Parathyroid adenoma (tissue), 2 donors: ENCODE data around the gene HECW1.

ENCODE experiments used
- H2AFZ ChIP-seq: fragments of 300-600 bp; sonication (generic); one replicate; pipeline ENCODE4 v1.7.0; 2017; ENCODE audit warnings: antibody characterized with exemption, mild to moderate bottlenecking
- H3K27ac ChIP-seq: fragments of 300-600 bp; sonication (generic); one replicate; pipeline ENCODE4 v1.7.0; 2017
- H3K27me3 ChIP-seq: fragments of 300-600 bp; sonication (generic); one replicate; pipeline ENCODE4 v1.7.0; 2017; ENCODE audit warnings: low read length; ENCODE audit not compliant: control insufficient read depth, insufficient read depth
- H3K36me3 ChIP-seq: fragments of 300-600 bp; sonication (generic); one replicate; pipeline ENCODE4 v1.7.0; 2017; ENCODE audit warnings: low read length; ENCODE audit not compliant: control insufficient read depth, insufficient read depth
- H3K4me1 ChIP-seq: fragments of 300-600 bp; sonication (generic); one replicate; pipeline ENCODE4 v1.7.0; 2017; ENCODE audit warnings: control low read depth
- H3K4me2 ChIP-seq: fragments of 300-600 bp; sonication (generic); one replicate; pipeline ENCODE4 v1.7.0; 2017; ENCODE audit warnings: low read length
- H3K4me3 ChIP-seq: fragments of 300-600 bp; sonication (generic); one replicate; pipeline ENCODE4 v1.7.0; 2017; ENCODE audit warnings: low read depth, low read length
- H3K79me2 ChIP-seq: fragments of 300-600 bp; sonication (generic); one replicate; pipeline ENCODE4 v1.7.0; 2017; ENCODE audit warnings: control low read depth
- H3K9ac ChIP-seq: fragments of 300-600 bp; sonication (generic); one replicate; pipeline ENCODE4 v1.7.0; 2017; ENCODE audit warnings: mild to moderate bottlenecking
- H3K9me3 ChIP-seq: fragments of 300-600 bp; sonication (generic); one replicate; pipeline ENCODE4 v1.7.0; 2017; ENCODE audit warnings: low read length; ENCODE audit not compliant: control insufficient read depth
- TF ChIP-seq, protein P1 (sequence below): fragments of 300-600 bp; sonication (generic); IDR thresholded peaks from one replicate; pipeline ENCODE4 v1.7.0; 2017; ENCODE audit warnings: antibody characterized with exemption, mild to moderate bottlenecking
- donor health status: primary hyperparathyroidism.

Gene HECW1

DNA sequence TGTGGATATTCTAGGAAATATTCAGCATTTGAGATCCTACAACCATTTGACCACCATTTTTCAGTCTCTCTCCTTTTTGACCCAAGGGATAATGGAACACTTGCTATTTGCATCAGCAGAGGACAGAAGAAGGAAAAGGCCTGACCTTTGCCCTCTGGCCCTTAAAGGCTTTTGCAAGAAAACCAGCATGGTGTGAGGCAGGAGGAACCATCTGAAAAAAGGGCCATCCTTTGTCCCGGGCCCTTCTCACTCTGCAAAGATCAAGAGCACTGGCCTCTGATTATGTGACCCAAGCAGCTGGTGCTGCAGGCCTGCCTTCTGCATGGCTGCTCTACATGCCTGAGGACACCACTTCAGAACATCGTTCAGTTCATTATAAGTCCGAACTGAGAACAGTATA lies 337.1 kb downstream of the HECW1 start:
- H3K79me2 ChIP-seq = no peaks in the 10 kb centered on the region
- no peak overlapping the region for H2AFZ ChIP-seq
- no peak overlapping the region for H3K27ac ChIP-seq
- no peak overlapping the region for H3K4me3 ChIP-seq
- H3K27me3 ChIP-seq = no peaks in the 10 kb centered on the region
- no peaks in the 10 kb centered on the region for H3K9me3 ChIP-seq
- no peaks in the 10 kb centered on the region for H3K36me3 ChIP-seq
- TF ChIP-seq, protein P1, sequence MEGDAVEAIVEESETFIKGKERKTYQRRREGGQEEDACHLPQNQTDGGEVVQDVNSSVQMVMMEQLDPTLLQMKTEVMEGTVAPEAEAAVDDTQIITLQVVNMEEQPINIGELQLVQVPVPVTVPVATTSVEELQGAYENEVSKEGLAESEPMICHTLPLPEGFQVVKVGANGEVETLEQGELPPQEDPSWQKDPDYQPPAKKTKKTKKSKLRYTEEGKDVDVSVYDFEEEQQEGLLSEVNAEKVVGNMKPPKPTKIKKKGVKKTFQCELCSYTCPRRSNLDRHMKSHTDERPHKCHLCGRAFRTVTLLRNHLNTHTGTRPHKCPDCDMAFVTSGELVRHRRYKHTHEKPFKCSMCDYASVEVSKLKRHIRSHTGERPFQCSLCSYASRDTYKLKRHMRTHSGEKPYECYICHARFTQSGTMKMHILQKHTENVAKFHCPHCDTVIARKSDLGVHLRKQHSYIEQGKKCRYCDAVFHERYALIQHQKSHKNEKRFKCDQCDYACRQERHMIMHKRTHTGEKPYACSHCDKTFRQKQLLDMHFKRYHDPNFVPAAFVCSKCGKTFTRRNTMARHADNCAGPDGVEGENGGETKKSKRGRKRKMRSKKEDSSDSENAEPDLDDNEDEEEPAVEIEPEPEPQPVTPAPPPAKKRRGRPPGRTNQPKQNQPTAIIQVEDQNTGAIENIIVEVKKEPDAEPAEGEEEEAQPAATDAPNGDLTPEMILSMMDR = no peak
- no peak overlapping the region for H3K4me2 ChIP-seq
- no peak overlapping the region for H3K9ac ChIP-seq
- H3K4me1 ChIP-seq = no peaks in the 10 kb centered on the region

- Histone ChIP-seq H3K4me3 (no peak overlapping the region), H3K9me3 (no peaks in the 10 kb centered on the region), H3K36me3 (no peaks in the 10 kb centered on the region), H3K27me3 (no peaks in the 10 kb centered on the region), H3K4me1 (no peaks in the 10 kb centered on the region), H3K9ac (no peak overlapping the region), H3K27ac (no peak overlapping the region), H3K79me2 (no peaks in the 10 kb centered on the region), H3K4me2 (no peak overlapping the region), H2AFZ (no peak overlapping the region)
- TF ChIP-seq, protein P1 = no peak
These were observed 338.4 kb downstream of the HECW1 start for GRCh38 chr7:43450894-43451293.

GRCh38 chr7:43454936-43455518 lies 342.6 kb downstream of the HECW1 start:
- no peak overlapping the region for H3K27ac ChIP-seq
- H3K27me3 ChIP-seq = no peaks in the 10 kb centered on the region
- no peak overlapping the region for H2AFZ ChIP-seq
- no peak overlapping the region for H3K4me3 ChIP-seq
- no peaks in the 10 kb centered on the region for H3K36me3 ChIP-seq
- TF ChIP-seq, protein P1 = peak; percentile 37
- no peaks in the 10 kb centered on the region for H3K79me2 ChIP-seq
- H3K4me1 ChIP-seq = no peaks in the 10 kb centered on the region
- H3K4me2 ChIP-seq = no peak overlapping the region
- no peaks in the 10 kb centered on the region for H3K9me3 ChIP-seq
- no peak overlapping the region for H3K9ac ChIP-seq

DNA sequence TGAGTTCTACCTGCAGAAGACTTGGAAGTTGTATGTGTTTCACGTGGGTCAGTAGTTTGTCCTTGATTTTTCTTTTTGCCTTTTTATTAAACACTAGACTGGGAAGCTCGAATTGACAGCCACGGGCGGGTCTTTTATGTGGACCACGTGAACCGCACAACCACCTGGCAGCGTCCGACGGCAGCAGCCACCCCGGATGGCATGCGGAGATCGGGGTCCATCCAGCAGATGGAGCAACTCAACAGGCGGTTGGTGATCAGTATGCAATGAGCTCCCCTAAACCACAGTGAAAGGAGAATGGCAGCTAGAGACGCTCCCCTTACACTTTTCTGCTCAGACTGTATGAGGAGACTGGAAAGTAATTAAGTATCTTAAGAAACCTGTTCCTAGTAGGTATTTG lies 343.8 kb downstream of the HECW1 start:
- TF ChIP-seq, protein P1 = no peak
- Histone ChIP-seq H3K4me1 (no peaks in the 10 kb centered on the region), H3K27ac (no peak overlapping the region), H3K36me3 (no peaks in the 10 kb centered on the region), H3K79me2 (no peaks in the 10 kb centered on the region), H3K9me3 (no peaks in the 10 kb centered on the region), H2AFZ (no peak overlapping the region), H3K4me3 (no peak overlapping the region), H3K9ac (no peak overlapping the region), H3K27me3 (no peaks in the 10 kb centered on the region), H3K4me2 (no peak overlapping the region)

DNA sequence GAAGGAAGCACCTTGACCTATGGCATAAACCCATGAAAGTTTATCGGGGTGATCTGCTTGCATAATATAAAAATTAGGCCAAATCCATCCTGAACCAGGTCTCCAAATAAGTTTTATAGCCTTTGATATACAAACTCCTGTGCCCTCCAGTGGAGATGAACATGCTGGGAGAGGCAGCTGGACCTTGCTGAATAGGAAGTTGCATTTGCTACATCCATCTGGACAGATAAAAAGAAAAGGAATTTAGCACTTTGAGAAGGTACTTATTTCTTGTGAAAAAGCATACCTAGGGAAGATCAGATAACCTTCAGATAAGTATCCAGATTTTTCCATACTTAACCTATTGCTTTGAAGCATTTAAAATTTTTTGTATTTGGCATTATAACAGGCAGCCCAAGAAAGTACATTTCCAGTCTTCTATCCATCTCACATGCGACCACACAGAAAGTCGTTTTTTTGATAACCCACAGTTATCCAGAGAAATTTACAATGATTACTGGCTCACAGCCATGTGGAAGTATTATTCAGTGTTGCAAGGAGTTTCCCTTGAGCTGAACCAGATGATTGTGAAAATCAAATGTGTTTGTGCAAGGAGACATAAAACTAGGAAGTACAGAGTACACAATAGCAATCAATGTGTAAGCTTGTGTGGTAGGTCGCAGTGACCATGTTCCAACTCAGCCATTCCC lies 346.0 kb downstream of the HECW1 start:
- TF ChIP-seq, protein P1 = no peak
- no peak overlapping the region for H2AFZ ChIP-seq
- H3K27ac ChIP-seq = no peak overlapping the region
- no peaks in the 10 kb centered on the region for H3K9me3 ChIP-seq
- no peak overlapping the region for H3K4me3 ChIP-seq
- H3K4me2 ChIP-seq = no peak overlapping the region
- H3K4me1 ChIP-seq = no peaks in the 10 kb centered on the region
- no peak overlapping the region for H3K9ac ChIP-seq
- H3K27me3 ChIP-seq = no peaks in the 10 kb centered on the region
- H3K79me2 ChIP-seq = no peaks in the 10 kb centered on the region
- no peaks in the 10 kb centered on the region for H3K36me3 ChIP-seq
